Measurements from ENCODE around the gene RBM17. TPM values are rescaled to one million over a fixed set of nuclear protein-coding genes. Genes with fewer than 3 reads are reported as not detected.

Gene RBM17
- total and polyA plus RNA-seq, 11 donors = 29.2 to 83.9 (median 60.6) TPM

DNA sequence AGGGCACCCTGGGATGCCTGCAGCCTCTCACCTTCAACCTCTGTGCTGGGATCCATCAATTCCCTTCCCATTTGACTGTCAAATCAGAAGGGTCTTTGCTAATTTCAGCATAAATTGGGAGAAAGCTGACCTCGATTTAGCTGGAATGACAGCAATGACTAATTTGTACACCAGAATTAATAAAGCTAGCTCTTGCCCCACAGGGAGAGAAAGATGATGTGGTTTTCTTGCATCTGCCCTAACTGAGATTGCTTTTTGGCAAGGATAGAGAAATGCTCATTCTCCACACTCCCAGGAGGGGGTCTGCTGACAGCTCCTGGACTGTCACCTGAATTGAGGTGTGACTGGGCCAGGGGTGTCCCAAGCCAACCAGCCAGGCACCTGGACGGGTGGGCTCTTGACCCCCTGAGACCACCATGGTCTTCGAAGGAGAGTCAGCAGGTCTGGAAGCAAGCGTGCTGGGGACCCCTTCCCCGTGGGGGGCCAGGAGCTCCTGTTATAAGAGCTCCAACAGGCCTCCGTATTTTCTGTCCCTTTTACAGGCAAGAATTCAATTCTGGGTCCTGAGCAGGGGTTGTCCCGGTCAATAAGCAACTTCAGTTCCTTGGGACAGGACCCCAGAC is 42.1 kb downstream of the RBM17 start:
- Histone ChIP-seq H3K4me1 (peaks cover 0 to 22% (median 6%) of the 10 kb centered on the region in 12 donors), H3K36me3 (no peaks in the 10 kb centered on the region), H3K27ac (no peak overlapping the region), H3K4me3 (no peak overlapping the region), H3K27me3 (no peaks in the 10 kb centered on the region), H3K9me3 (no peaks in the 10 kb centered on the region)
- 82 to 89% (median 84%) methylated on average over 7 of the region's 7 CpGs for WGBS, 4 donors
- DNase-seq (no peak), ATAC-seq (no peak)
- intact Hi-C loops (cut with DNase I) = no loop called here
- TF ChIP-seq POLR2A (IDR thresholded peaks at IDR 0.05) = no peak
- TF ChIP-seq, protein P1, sequence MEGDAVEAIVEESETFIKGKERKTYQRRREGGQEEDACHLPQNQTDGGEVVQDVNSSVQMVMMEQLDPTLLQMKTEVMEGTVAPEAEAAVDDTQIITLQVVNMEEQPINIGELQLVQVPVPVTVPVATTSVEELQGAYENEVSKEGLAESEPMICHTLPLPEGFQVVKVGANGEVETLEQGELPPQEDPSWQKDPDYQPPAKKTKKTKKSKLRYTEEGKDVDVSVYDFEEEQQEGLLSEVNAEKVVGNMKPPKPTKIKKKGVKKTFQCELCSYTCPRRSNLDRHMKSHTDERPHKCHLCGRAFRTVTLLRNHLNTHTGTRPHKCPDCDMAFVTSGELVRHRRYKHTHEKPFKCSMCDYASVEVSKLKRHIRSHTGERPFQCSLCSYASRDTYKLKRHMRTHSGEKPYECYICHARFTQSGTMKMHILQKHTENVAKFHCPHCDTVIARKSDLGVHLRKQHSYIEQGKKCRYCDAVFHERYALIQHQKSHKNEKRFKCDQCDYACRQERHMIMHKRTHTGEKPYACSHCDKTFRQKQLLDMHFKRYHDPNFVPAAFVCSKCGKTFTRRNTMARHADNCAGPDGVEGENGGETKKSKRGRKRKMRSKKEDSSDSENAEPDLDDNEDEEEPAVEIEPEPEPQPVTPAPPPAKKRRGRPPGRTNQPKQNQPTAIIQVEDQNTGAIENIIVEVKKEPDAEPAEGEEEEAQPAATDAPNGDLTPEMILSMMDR (IDR thresholded peaks at IDR 0.05) = no peak

DNA sequence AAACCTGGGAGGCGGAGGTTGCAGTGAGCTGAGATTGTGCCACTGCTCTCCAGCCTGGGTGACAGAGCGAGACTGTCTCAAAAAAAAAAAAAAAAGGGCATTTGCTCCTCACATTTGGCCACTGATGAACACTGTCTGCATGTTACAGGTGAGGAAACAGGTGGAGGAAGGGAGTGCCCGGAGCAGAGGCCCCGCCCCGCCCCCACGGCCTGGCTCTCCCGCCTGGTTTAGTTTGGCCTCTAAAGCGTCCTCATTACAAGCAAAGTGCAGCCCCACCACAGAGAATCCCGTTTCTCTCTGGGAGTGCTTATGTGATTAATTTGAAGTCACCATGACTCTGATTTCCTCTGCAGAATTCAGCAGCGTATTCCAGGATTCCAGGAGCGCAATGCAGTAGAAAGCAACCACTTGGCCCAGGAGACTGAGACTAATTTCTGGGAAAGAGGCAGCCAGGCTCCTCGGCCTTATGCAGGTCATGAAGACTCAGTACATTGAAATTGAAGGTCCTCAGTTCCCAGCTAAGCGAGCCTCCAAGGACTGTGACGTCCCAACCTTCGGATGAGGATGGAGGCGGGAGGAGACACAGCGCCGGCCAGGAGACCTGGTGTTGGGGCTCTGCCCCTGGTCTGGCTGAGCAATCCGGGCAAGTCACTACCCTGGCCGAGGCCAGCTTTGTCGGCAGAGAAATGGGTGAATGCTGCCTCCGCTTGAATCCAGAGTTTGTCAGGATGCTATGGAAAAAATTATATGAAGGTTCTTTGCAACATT is 44.7 kb downstream of the RBM17 start:
- no peak for TF ChIP-seq POLR2A (IDR thresholded peaks at IDR 0.05)
- TF ChIP-seq, protein P1 (IDR thresholded peaks at IDR 0.05) = no peak
- ATAC-seq (no peak), DNase-seq (no peak)
- Histone ChIP-seq H3K27ac (no peak overlapping the region), H3K9me3 (no peaks in the 10 kb centered on the region), H3K27me3 (peaks cover 0 to 9% (median 0%) of the 10 kb centered on the region in 9 donors), H3K4me1 (peaks cover 0 to 15% (median 4%) of the 10 kb centered on the region in 12 donors), H3K36me3 (no peaks in the 10 kb centered on the region), H3K4me3 (no peak overlapping the region)
- WGBS, 4 donors = 88 to 90% (median 89%) methylated on average over 22 of the region's 22 CpGs
- intact Hi-C loops (cut with DNase I) = no loop called here

DNA sequence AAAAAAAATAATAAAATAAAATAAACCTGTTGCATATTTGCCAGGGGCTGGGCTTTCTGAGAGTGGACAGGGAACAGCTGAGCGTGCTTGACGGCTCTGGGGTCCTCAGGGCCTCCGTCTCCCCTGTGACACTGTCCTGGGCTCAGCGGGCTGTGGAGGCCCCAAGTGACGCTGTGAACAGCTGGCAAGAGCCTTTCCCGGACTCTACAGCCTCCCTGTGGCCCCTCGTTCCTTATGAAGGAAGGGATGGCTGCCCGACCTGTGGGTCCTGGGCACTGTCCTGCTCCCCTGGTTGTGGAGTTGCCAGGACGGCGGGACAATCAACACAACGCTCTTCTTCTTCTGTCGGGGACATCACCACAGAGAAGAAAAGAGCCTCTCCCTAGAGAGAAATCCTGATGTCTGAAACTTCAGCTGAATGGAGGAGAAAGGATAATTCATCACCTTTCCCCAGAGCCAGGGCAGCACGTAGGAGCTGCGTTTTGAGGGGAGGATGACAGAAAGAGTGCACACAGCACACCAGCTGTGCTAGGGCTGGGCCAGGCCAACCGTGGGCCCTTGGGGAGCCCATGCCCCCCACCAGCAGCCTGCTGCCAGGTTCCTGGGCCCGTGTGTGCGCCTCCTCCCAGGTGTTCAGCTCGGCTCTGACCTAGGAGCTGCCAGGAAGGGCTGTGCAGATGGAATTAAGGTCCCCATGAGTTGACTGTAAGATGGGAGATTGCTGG is 45.4 kb downstream of the RBM17 start:
- H3K27me3 ChIP-seq = peaks cover 0 to 9% (median 0%) of the 10 kb centered on the region in 9 donors
- no peaks in the 10 kb centered on the region for H3K9me3 ChIP-seq
- peaks cover 0 to 8% (median 0%) of the 10 kb centered on the region in 12 donors for H3K4me1 ChIP-seq
- DNase-seq = no peak
- WGBS, 4 donors = 84 to 88% (median 86%) methylated on average over 17 to 18 of the region's 18 CpGs
- H3K4me3 ChIP-seq = no peak overlapping the region
- no peak for ATAC-seq
- intact Hi-C loops (cut with DNase I) = no loop called here
- TF ChIP-seq POLR2A (IDR thresholded peaks at IDR 0.05) = no peak
- TF ChIP-seq, protein P1 (IDR thresholded peaks at IDR 0.05) = no peak
- H3K36me3 ChIP-seq = no peaks in the 10 kb centered on the region
- no peak overlapping the region for H3K27ac ChIP-seq

DNA sequence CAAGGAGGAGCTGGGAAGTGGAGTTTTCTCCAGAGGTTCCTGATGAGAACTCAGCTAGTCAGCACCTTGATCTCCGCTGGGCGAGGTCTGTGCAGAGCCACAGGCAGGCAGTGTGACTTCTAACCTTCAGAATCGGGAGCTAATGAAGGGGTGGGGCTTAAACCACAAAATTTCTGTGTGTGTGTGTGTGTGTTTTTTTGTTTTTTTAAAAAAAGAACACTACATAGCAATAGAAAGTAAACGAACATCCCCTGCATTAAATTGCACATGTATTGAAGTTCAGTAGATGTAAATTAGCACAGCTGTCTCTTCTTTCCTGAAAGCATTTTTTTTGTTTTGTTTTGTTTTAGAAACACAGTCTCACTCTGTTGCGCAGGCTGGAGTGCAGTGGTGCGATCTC is 46.2 kb downstream of the RBM17 start:
- ATAC-seq (no peak), DNase-seq (no peak)
- intact Hi-C loops (cut with DNase I) = no loop called here
- Histone ChIP-seq H3K36me3 (no peaks in the 10 kb centered on the region), H3K9me3 (no peaks in the 10 kb centered on the region), H3K27ac (no peak overlapping the region), H3K4me1 (peaks cover 0 to 1% (median 0%) of the 10 kb centered on the region in 12 donors), H3K27me3 (peaks cover 0 to 9% (median 0%) of the 10 kb centered on the region in 9 donors), H3K4me3 (no peak overlapping the region)
- TF ChIP-seq POLR2A (IDR thresholded peaks at IDR 0.05) = no peak
- TF ChIP-seq, protein P1 (IDR thresholded peaks at IDR 0.05) = no peak
- WGBS, 4 donors = 67 to 82% (median 79%) methylated on average over 6 of the region's 6 CpGs

All from heart left ventricle (tissue), 16 donors.